T-cell (primary cell): Measurements from ENCODE around the gene NEURL1B. TPM values are rescaled to one million over a fixed set of nuclear protein-coding genes. Genes with fewer than 3 reads are reported as not detected.

ENCODE experiments used
- ATAC-seq, 4 experiments: fragments of 200-7000 bp in 3 of 4; fragments of 150-1000 bp in 1 of 4; cut with Tn5 transposase; replicated peaks in 1 of 4; 1 replicate in 3 of 4; 2 replicates in 1 of 4; pipeline ENCODE4 v1.10.0; 2021; ENCODE audit warnings: moderate library complexity in 3 of 4, mild to moderate bottlenecking in 2 of 4, moderate number of reproducible peaks in 1 of 4
- CTCF ChIA-PET, 2 donors: fragments of 300-600 bp; sonication (Branson Sonifier 250); formaldehyde crosslinking; loops; one replicate each; lab custom pipeline; 2022; ENCODE audit warnings: antibody characterized with exemption in 2 of 2; lab: Charles Lee
- POLR2A ChIA-PET, 2 donors: fragments of 300-600 bp; sonication (Branson Sonifier 250); formaldehyde crosslinking; loops; one replicate each; lab custom pipeline; 2022; ENCODE audit warnings: antibody characterized with exemption in 2 of 2; lab: Charles Lee
- DNase-seq, 35 experiments: peaks; one replicate each; pipeline versions ENCODE4 v3.0.0 to v3.0.0-alpha.2; 2013 to 2023
- H3K27ac ChIP-seq: one replicate; pipeline ENCODE4 v1.5.1; 2013; ENCODE audit warnings: low read length
- H3K27me3 ChIP-seq, 2 experiments: replicated peaks in 1 of 2; 1 replicate in 1 of 2; 2 replicates in 1 of 2; pipeline versions ENCODE4 v1.6.1 to v1.7.0; 2013; ENCODE audit warnings: low read length in 1 of 2, mixed read lengths in 1 of 2; ENCODE audit not compliant: control insufficient read depth in 2 of 2, insufficient read depth in 2 of 2; ENCODE audit errors: extremely low read depth in 1 of 2
- H3K36me3 ChIP-seq, 2 donors: 1 replicate in 1 of 2; 2 replicates in 1 of 2; pipeline versions ENCODE4 v1.6.1 to v1.7.0; 2013; ENCODE audit warnings: low read length in 1 of 2; ENCODE audit not compliant: control insufficient read depth in 2 of 2, insufficient read depth in 1 of 2; ENCODE audit errors: extremely low read depth in 1 of 2
- H3K4me1 ChIP-seq, 2 experiments: 1 replicate in 1 of 2; 2 replicates in 1 of 2; pipeline versions ENCODE4 v1.6.1 to v1.7.0; 2013; ENCODE audit warnings: low read length in 2 of 2, mixed read lengths in 1 of 2; ENCODE audit not compliant: insufficient read depth in 2 of 2, control insufficient read depth in 1 of 2; ENCODE audit errors: extremely low read depth in 1 of 2
- H3K4me3 ChIP-seq, 2 donors: 1 replicate in 1 of 2; 2 replicates in 1 of 2; pipeline versions ENCODE4 v1.5.1 to v1.7.0; 2013; ENCODE audit warnings: mild to moderate bottlenecking in 2 of 2, low read length in 1 of 2, moderate library complexity in 1 of 2; ENCODE audit not compliant: control insufficient read depth in 1 of 2; ENCODE audit errors: extremely low read depth in 1 of 2
- H3K9me3 ChIP-seq: 2 replicates; pipeline ENCODE4 v1.7.0; 2013
- H3K27ac Mint-ChIP-seq, 2 donors: one replicate each; pipeline ENCODE4 v1.8.0; 2020 to 2021; ENCODE audit warnings: mild to moderate bottlenecking in 2 of 2, mixed read lengths in 2 of 2
- H3K27me3 Mint-ChIP-seq, 2 donors: one replicate each; pipeline ENCODE4 v1.8.0; 2021 to 2022; ENCODE audit warnings: mixed read lengths in 2 of 2
- H3K36me3 Mint-ChIP-seq: one replicate; pipeline ENCODE4 v1.8.0; 2021; ENCODE audit warnings: mixed read lengths
- H3K4me1 Mint-ChIP-seq, 3 donors: one replicate each; pipeline ENCODE4 v1.8.0; 2020 to 2022; ENCODE audit warnings: mixed read lengths in 3 of 3, mild to moderate bottlenecking in 1 of 3
- H3K4me3 Mint-ChIP-seq, 3 donors: one replicate each; pipeline ENCODE4 v1.8.0; 2020 to 2022; ENCODE audit warnings: mild to moderate bottlenecking in 3 of 3, mixed read lengths in 3 of 3, moderate library complexity in 3 of 3
- H3K9me3 Mint-ChIP-seq, 3 donors: one replicate each; pipeline ENCODE4 v1.8.0; 2020 to 2022; ENCODE audit warnings: mixed read lengths in 3 of 3
- WGBS: methylation state at CpG from one replicate; pipeline ENCODE4 v1.1.5; 2013; ENCODE audit warnings: missing lambda C conversion rate; ENCODE audit not compliant: insufficient coverage; 5-methylcytosine and 5-hydroxymethylcytosine counted together
- total RNA-seq, 35 experiments: library from RNA in 6 of 35; stranded (reverse) in 6 of 35; fragments of 120-200 nt in 1 of 35; gene quantifications; one replicate each; pipeline versions ENCODE4 v1.2.1 to v1.2.4 and lab custom pipeline; 2013 to 2026

The NEURL1B gene
- total RNA-seq, 5 donors from 2014 or later (not counting 1 experiment from before 2014, with no cell fraction given): 0.07 to 0.64 (median 0.20) TPM

DNA sequence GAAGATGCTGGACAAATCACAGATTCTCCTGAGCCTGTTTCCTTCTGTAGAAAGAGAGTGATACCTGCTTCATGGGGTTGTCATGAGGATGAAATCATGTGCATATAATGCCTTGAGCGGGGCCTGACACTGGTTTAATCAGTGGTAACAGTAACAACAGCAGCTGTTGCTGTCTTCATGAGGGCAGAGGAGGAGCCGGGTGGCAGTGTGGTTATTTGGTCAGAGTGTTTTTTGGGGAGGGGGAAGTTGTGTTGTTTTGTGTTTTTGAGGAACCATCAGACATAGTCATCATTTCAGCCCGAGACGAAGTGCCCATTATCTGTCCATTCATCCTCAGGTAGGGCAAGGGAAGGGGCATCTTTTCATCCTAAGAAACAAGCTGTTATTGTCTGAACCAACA is 44.0 kb downstream of the NEURL1B start:
- Mint-ChIP-seq H3K27ac (no peak overlapping the region), H3K4me3 (no peak overlapping the region), H3K27me3 (peaks cover 0 to 6% of the 10 kb centered on the region in 2 donors), H3K36me3 (no peaks in the 10 kb centered on the region), H3K9me3 (no peaks in the 10 kb centered on the region), H3K4me1 (peaks cover 14 to 24% (median 20%) of the 10 kb centered on the region in 3 donors)
- POLR2A ChIA-PET: no interaction called here
- CTCF ChIA-PET: interaction anchor here (0.5 to 1.2 kb wide), 4 partner anchors 14 to 1199 kb away, joined by 3 to 5 read pairs (median 4); no protein-coding TSS in a partner anchor
- 100% methylated on average over 1 of the region's 4 CpGs for WGBS
- H3K27me3 ChIP-seq: peaks cover 0 to 6% of the 10 kb centered on the region in 2 experiments
- H3K27ac ChIP-seq: no peak overlapping the region
- H3K9me3 ChIP-seq: no peaks in the 10 kb centered on the region
- no peaks in the 10 kb centered on the region for H3K36me3 ChIP-seq
- peaks cover 11 to 19% of the 10 kb centered on the region in 2 experiments for H3K4me1 ChIP-seq
- no peak overlapping the region for H3K4me3 ChIP-seq
- DNase-seq: no peak
- no peak for ATAC-seq

DNA sequence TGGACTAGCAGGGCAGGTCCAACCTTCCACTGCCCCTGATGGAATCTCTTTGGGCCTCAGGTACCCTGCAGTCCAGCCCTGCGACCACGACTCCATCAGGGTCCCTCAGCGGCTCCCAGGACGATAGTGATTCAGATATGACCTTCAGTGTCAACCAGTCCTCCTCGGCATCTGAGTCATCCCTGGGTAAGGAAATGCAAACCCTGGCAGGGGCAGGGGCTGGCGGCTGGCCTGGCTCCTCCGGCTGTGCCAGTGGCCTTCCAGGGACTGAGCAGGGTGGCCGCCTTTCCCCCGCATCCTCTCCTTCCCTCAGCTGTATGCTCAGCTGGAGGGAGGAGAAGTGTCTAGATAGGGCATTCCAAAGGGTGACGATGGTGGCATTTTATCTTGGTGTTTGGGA is 45.0 kb downstream of the NEURL1B start:
- no peaks in the 10 kb centered on the region for H3K36me3 ChIP-seq
- Mint-ChIP-seq H3K27ac (no peak overlapping the region), H3K4me3 (no peak overlapping the region), H3K9me3 (no peaks in the 10 kb centered on the region), H3K36me3 (no peaks in the 10 kb centered on the region), H3K4me1 (peaks cover 14 to 24% (median 20%) of the 10 kb centered on the region in 3 donors), H3K27me3 (peaks cover 0 to 6% of the 10 kb centered on the region in 2 donors)
- POLR2A ChIA-PET: no interaction called here
- ATAC-seq (no peak), DNase-seq (no peak)
- no peaks in the 10 kb centered on the region for H3K9me3 ChIP-seq
- no peak overlapping the region for H3K4me3 ChIP-seq
- WGBS: 92% methylated on average over 5 of the region's 10 CpGs
- peaks cover 11 to 19% of the 10 kb centered on the region in 2 experiments for H3K4me1 ChIP-seq
- H3K27me3 ChIP-seq: peaks cover 0 to 6% of the 10 kb centered on the region in 2 experiments
- CTCF ChIA-PET: interaction anchor here in 1 of 2 donors (0.5 kb wide), 1 partner anchor 444 kb away, joined by 3 read pairs; no protein-coding TSS in a partner anchor
- no peak overlapping the region for H3K27ac ChIP-seq

DNA sequence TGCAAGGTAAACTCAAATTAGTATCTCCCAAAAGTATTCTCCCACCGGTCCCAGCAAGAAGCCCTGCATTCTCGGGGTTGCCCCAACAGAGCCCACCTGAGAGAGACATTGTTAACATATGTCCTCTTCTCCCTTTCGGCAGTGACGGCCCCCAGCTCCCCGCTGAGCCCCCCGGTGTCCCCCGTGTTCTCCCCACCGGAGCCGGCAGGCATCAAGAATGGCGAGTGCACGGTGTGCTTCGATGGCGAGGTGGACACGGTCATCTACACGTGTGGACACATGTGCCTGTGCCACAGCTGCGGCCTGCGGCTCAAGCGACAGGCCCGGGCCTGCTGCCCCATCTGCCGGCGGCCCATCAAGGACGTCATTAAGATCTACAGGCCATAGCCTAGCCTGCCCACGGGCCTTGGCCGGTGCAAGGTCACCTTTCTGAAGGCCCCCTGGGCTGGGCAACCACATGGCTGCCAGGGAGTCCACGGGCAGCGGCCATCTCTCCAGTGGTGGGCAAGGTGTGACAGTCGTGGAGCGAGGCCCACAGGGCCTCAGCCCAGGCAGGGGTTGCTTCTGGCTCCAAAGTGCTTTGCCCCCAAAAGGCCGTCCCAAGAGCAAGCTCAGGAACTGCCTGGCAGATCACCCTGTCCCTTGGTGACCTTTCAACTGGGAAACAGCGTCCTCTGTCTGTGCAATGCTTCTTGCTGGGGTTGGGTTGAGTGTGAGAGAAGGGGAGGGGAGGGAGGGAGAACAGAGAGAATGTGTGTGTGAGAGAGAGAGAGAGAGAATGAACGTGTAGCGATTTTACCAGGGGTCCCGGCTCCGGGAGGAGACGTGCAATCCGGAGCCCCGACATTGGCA is 45.7 kb downstream of the NEURL1B start:
- WGBS: 94% methylated on average over 36 of the region's 37 CpGs
- CTCF ChIA-PET: no interaction called here
- Histone ChIP-seq H3K36me3 (no peaks in the 10 kb centered on the region), H3K4me1 (peaks cover 11 to 19% of the 10 kb centered on the region in 2 experiments), H3K27ac (no peak overlapping the region), H3K4me3 (no peak overlapping the region), H3K27me3 (peaks cover 0 to 6% of the 10 kb centered on the region in 2 experiments), H3K9me3 (no peaks in the 10 kb centered on the region)
- POLR2A ChIA-PET: no interaction called here
- H3K4me3 Mint-ChIP-seq: no peak overlapping the region
- H3K27ac Mint-ChIP-seq: no peak overlapping the region
- peaks cover 14 to 24% (median 20%) of the 10 kb centered on the region in 3 donors for H3K4me1 Mint-ChIP-seq
- peaks cover 0 to 6% of the 10 kb centered on the region in 2 donors for H3K27me3 Mint-ChIP-seq
- H3K9me3 Mint-ChIP-seq: no peaks in the 10 kb centered on the region
- no peaks in the 10 kb centered on the region for H3K36me3 Mint-ChIP-seq
- DNase-seq (no peak), ATAC-seq (no peak)

DNA sequence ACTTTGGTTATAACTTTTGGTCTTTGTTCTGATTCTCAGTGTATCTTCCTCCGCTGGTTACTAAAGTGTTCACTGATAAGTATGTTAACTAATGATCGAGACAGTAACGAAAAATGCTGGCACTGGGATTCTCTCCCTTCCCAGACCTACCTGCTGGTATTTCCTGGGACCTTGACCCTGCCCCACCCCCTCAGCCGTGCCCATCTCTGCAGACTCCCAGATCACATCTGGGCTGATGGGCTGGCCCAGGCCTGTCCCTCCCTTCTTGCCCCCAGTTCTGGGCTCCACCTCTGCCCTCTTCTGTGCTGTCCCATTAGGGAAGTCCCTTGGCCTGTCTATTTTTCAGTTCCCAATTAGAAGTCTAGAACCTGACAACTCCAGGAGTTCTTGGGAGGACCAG is 46.9 kb downstream of the NEURL1B start:
- Histone ChIP-seq H3K27ac (peak overlapping the region; percentile 41), H3K9me3 (no peaks in the 10 kb centered on the region), H3K27me3 (peaks cover 0 to 6% of the 10 kb centered on the region in 2 experiments), H3K4me1 (peaks cover 11 to 19% of the 10 kb centered on the region in 2 experiments), H3K4me3 (no peak overlapping the region), H3K36me3 (no peaks in the 10 kb centered on the region)
- no peak for ATAC-seq
- Mint-ChIP-seq H3K4me3 (peak overlapping the region in 1 of 3 donors; percentile 12), H3K27me3 (peaks cover 0 to 1% of the 10 kb centered on the region in 2 donors), H3K27ac (peak overlapping the region; percentile 77 to 84), H3K9me3 (no peaks in the 10 kb centered on the region), H3K4me1 (peaks cover 12 to 21% (median 20%) of the 10 kb centered on the region in 3 donors), H3K36me3 (no peaks in the 10 kb centered on the region)
- no peak for DNase-seq
- CTCF ChIA-PET: interaction anchor here in 1 of 2 donors (0.6 kb wide), 1 partner anchor 212 kb away, joined by 3 read pairs; no protein-coding TSS in a partner anchor
- WGBS: 92% methylated on average over 2 of the region's 4 CpGs
- POLR2A ChIA-PET: interaction anchor here in 1 of 2 donors (0.6 kb wide), 1 partner anchor 13 kb away, joined by 3 read pairs; no protein-coding TSS in a partner anchor

DNA sequence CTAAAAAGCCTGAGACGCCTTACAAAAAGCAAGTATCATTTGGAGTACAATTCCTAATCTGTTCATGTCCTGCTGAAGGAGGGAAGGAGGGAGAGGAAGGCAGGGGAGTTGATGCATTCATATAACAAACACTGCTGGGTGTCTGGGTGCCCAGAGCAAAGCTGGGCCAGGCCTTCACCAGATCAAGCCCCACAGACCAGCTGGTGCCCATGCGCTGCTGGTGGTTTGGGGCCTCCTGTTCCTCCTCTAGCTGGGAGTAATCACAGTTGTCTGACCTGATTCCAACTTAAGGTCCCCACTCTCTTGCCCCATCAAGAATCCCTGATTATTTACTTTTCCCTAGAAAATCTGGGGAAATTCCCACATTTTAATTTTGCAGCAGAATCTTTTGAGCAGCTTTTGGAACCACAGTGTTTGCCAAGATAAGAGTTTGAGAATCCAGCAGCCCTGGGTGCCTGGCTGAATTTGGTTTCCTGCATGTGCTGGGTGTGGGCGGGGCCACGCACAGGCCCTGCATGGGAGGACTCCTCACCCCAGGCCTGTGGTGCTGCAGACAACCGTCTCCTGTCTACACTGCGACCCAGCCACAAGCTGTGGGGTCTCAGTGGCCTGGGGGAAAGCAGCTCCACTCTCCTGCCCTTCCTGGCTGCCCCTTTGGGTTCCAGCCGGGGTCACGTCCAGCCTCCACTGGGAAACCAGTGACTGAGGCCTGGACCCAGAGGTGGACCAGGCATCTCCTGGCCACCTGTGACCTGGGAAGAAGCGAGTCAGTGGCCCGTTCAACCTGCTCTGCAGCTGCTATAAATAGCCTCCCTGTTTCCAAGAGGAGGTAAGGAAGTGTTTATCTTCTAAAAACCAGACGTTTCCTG is 47.5 kb downstream of the NEURL1B start:
- Mint-ChIP-seq H3K4me3 (peak overlapping the region in 1 of 3 donors; percentile 13), H3K36me3 (no peaks in the 10 kb centered on the region), H3K4me1 (peaks cover 12 to 20% (median 20%) of the 10 kb centered on the region in 3 donors), H3K27me3 (no peaks in the 10 kb centered on the region), H3K27ac (peak overlapping the region; percentile 77 to 84), H3K9me3 (no peaks in the 10 kb centered on the region)
- Histone ChIP-seq H3K27me3 (peaks cover 0 to 6% of the 10 kb centered on the region in 2 experiments), H3K36me3 (no peaks in the 10 kb centered on the region), H3K4me1 (peaks cover 11 to 19% of the 10 kb centered on the region in 2 experiments), H3K27ac (peak overlapping the region; percentile 41), H3K4me3 (no peak overlapping the region), H3K9me3 (no peaks in the 10 kb centered on the region)
- ChIA-PET POLR2A (interaction anchor here in 1 of 2 donors (0.5 to 0.6 kb wide), 3 partner anchors 12 to 372 kb away, joined by 3 to 5 read pairs (median 3); no protein-coding TSS in a partner anchor), CTCF (no interaction called here)
- peak; percentile 62 to 73 (median 69) for ATAC-seq
- WGBS: 47% methylated on average over 11 of the region's 11 CpGs
- DNase-seq: peak in 28 of 35 experiments; percentile 17 to 57 (median 32)
